ENCODE data around the gene IDE.

DNA sequence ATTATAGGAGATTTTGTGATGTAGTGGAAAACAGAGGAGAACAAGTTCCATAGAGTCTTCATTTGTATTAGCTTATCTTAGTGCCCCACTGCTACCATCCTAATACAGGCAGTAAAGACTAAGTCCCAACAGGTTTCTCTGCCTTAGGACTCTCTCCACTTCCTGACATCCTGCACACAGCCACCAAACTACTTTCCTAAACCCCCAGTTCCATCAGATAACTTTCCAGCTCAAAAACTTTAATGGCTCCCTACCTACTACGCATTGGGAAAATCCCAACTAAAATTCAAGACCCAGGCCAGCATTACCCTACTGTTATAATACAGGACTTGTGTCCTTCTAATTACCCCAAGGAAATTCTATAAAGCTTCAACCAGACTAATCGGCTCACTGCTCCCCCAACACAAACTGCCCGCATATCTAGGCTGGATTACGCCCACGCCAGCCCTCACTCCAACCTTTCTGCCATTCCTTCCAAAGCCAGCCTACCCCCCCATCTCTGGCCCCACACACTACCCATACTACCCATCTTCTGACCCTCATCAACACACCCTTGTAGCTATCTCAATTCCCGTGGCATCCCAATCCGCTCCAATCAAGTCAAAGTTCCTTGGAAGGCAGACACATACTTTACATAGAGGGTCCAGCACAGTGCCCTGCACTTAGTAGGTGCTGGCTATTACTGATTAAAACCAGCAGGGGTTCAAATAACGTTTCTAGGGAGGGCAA, 1.4 kb downstream of the IDE start:
- TF ChIP-seq, protein P1, sequence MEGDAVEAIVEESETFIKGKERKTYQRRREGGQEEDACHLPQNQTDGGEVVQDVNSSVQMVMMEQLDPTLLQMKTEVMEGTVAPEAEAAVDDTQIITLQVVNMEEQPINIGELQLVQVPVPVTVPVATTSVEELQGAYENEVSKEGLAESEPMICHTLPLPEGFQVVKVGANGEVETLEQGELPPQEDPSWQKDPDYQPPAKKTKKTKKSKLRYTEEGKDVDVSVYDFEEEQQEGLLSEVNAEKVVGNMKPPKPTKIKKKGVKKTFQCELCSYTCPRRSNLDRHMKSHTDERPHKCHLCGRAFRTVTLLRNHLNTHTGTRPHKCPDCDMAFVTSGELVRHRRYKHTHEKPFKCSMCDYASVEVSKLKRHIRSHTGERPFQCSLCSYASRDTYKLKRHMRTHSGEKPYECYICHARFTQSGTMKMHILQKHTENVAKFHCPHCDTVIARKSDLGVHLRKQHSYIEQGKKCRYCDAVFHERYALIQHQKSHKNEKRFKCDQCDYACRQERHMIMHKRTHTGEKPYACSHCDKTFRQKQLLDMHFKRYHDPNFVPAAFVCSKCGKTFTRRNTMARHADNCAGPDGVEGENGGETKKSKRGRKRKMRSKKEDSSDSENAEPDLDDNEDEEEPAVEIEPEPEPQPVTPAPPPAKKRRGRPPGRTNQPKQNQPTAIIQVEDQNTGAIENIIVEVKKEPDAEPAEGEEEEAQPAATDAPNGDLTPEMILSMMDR (conservative IDR thresholded peaks at IDR 0.05 in 1 of 2, IDR thresholded peaks at IDR 0.05 in 1 of 2; ENCODE audit: extremely low read depth in 1 of 2, insufficient read depth in 1 of 2, low read depth in 1 of 2, low read length in 2 of 2), result no peak
- no peak for TF ChIP-seq EZH2 (IDR thresholded peaks at IDR 0.05; ENCODE audit: borderline replicate concordance, low read length)
